Naive thymus-derived CD8-positive, alpha-beta T cell (primary cell): ENCODE data around the gene ATG16L2. TPM values are rescaled to one million over a fixed set of nuclear protein-coding genes. Genes with fewer than 3 reads are reported as not detected.
A peak's percentile ranks its signal among the peaks of the same experiment; 100 is the strongest.

ENCODE experiments used
- ATAC-seq, 2 donors: fragments of 150-1000 bp; cut with Tn5 transposase in 1 of 2; sonication (Bioruptor Pico), chemical (Tn5 transposase) in 1 of 2; 1 replicate in 1 of 2; 2 replicates in 1 of 2; pipeline ENCODE4 v1.10.0; 2021; ENCODE audit warnings: mild to moderate bottlenecking in 2 of 2, moderate library complexity in 2 of 2
- POLR2A ChIA-PET: fragments of 350-600 bp; sonication (Branson Sonifier 250); formaldehyde crosslinking; loops from one replicate; lab custom pipeline; 2021; ENCODE audit warnings: antibody characterized with exemption; lab: Charles Lee
- DNase-seq, 10 donors: peaks; one replicate each; pipeline versions ENCODE4 v3.0.0 to v3.0.0-alpha.2; 2020 to 2022
- H3K27ac Mint-ChIP-seq, 10 donors: one replicate each; pipeline ENCODE4 v1.8.0; 2020 to 2022; ENCODE audit warnings: mild to moderate bottlenecking in 10 of 10, mixed read lengths in 10 of 10, moderate library complexity in 4 of 10, inconsistent platforms in 1 of 10
- H3K27me3 Mint-ChIP-seq, 5 donors: one replicate each; pipeline ENCODE4 v1.8.0; 2021 to 2022; ENCODE audit warnings: mixed read lengths in 5 of 5
- H3K36me3 Mint-ChIP-seq, 3 donors: one replicate each; pipeline ENCODE4 v1.8.0; 2020 to 2022; ENCODE audit warnings: mixed read lengths in 3 of 3, mild to moderate bottlenecking in 2 of 3, inconsistent platforms in 1 of 3
- H3K4me1 Mint-ChIP-seq, 4 donors: one replicate each; pipeline ENCODE4 v1.8.0; 2021 to 2022; ENCODE audit warnings: mixed read lengths in 4 of 4
- H3K4me3 Mint-ChIP-seq, 10 donors: one replicate each; pipeline ENCODE4 v1.8.0; 2020 to 2022; ENCODE audit warnings: mild to moderate bottlenecking in 10 of 10, mixed read lengths in 10 of 10, moderate library complexity in 6 of 10, inconsistent platforms in 1 of 10
- H3K9me3 Mint-ChIP-seq, 9 donors: one replicate each; pipeline ENCODE4 v1.8.0; 2020 to 2022; ENCODE audit warnings: mixed read lengths in 9 of 9, mild to moderate bottlenecking in 3 of 9, inconsistent platforms in 1 of 9, moderate library complexity in 1 of 9
- polyA plus RNA-seq, 3 donors: library from polyadenylated mRNA; unstranded; fragments of 300-500 nt; fragmentation: Illumina TruSeq; gene quantifications; one replicate each; pipeline ENCODE4 v1.2.3, GENCODE V29; 2021
- total RNA-seq, 8 experiments: library from RNA in 2 of 8; stranded (reverse) in 2 of 8; gene quantifications; one replicate each; pipeline ENCODE4 v1.2.3 and lab custom pipeline; 2021 to 2026

ATG16L2 gene
- total and polyA plus RNA-seq, 5 experiments from 2014 or later: 9.9 to 157 (median 12.1) TPM

- POLR2A ChIA-PET: no interaction called here
- no peaks in the 10 kb centered on the region for H3K36me3 Mint-ChIP-seq
- H3K9me3 Mint-ChIP-seq: no peaks in the 10 kb centered on the region
- peaks cover 12 to 19% (median 13%) of the 10 kb centered on the region in 4 donors for H3K4me1 Mint-ChIP-seq
- ATAC-seq: no peak
- no peak overlapping the region for H3K4me3 Mint-ChIP-seq
- DNase-seq: no peak
- no peaks in the 10 kb centered on the region for H3K27me3 Mint-ChIP-seq
- no peak overlapping the region for H3K27ac Mint-ChIP-seq
These were observed 39.7 kb upstream of the ATG16L2 start for GRCh38 chr11:72774499-72774898.

- ATAC-seq: no peak
- H3K27me3 Mint-ChIP-seq: no peaks in the 10 kb centered on the region
- H3K4me1 Mint-ChIP-seq: peaks cover 21 to 23% (median 21%) of the 10 kb centered on the region in 4 donors
- no peaks in the 10 kb centered on the region for H3K9me3 Mint-ChIP-seq
- POLR2A ChIA-PET: interaction anchor here (0.6 kb wide), 1 partner anchor 13 kb away, joined by 3 read pairs; no protein-coding TSS in a partner anchor
- H3K27ac Mint-ChIP-seq: peak overlapping the region in 5 of 10 donors; percentile 4 to 24 (median 12)
- no peaks in the 10 kb centered on the region for H3K36me3 Mint-ChIP-seq
- no peak for DNase-seq
- H3K4me3 Mint-ChIP-seq: no peak overlapping the region
These were observed 38.7 kb upstream of the ATG16L2 start for GRCh38 chr11:72775288-72776110.

GRCh38 chr11:72776117-72776843, 37.9 kb upstream of the ATG16L2 start:
- Mint-ChIP-seq H3K27ac (peak overlapping the region in 4 of 10 donors; percentile 6 to 71 (median 40)), H3K36me3 (no peaks in the 10 kb centered on the region), H3K4me3 (peak overlapping the region in 2 of 10 donors; percentile 3 to 41), H3K9me3 (no peaks in the 10 kb centered on the region), H3K4me1 (peaks cover 21 to 25% (median 21%) of the 10 kb centered on the region in 4 donors), H3K27me3 (no peaks in the 10 kb centered on the region)
- DNase-seq (no peak), ATAC-seq (no peak)
- POLR2A ChIA-PET: interaction anchor here (0.6 kb wide), 1 partner anchor 14 kb away, joined by 3 read pairs; no protein-coding TSS in a partner anchor

- POLR2A ChIA-PET: no interaction called here
- no peak for ATAC-seq
- H3K4me1 Mint-ChIP-seq: peaks cover 21 to 28% (median 25%) of the 10 kb centered on the region in 4 donors
- H3K27ac Mint-ChIP-seq: peak overlapping the region in 4 of 10 donors; percentile 4 to 71 (median 25)
- DNase-seq: no peak
- peak overlapping the region in 2 of 10 donors; percentile 3 to 41 for H3K4me3 Mint-ChIP-seq
- no peaks in the 10 kb centered on the region for H3K27me3 Mint-ChIP-seq
- H3K36me3 Mint-ChIP-seq: no peaks in the 10 kb centered on the region
- H3K9me3 Mint-ChIP-seq: no peaks in the 10 kb centered on the region
These were observed 37.1 kb upstream of the ATG16L2 start for GRCh38 chr11:72776844-72777754.

- peak overlapping the region in 1 of 10 donors; percentile 24 for H3K4me3 Mint-ChIP-seq
- H3K9me3 Mint-ChIP-seq: no peaks in the 10 kb centered on the region
- H3K36me3 Mint-ChIP-seq: no peaks in the 10 kb centered on the region
- peak overlapping the region in 1 of 10 donors; percentile 44 for H3K27ac Mint-ChIP-seq
- no peak for DNase-seq
- POLR2A ChIA-PET: no interaction called here
- peaks cover 22 to 36% (median 32%) of the 10 kb centered on the region in 4 donors for H3K4me1 Mint-ChIP-seq
- no peaks in the 10 kb centered on the region for H3K27me3 Mint-ChIP-seq
- no peak for ATAC-seq
These were observed 36.4 kb upstream of the ATG16L2 start for GRCh38 chr11:72777755-72778278.

- Mint-ChIP-seq H3K4me1 (peaks cover 18 to 38% (median 34%) of the 10 kb centered on the region in 4 donors), H3K27ac (no peak overlapping the region), H3K9me3 (no peaks in the 10 kb centered on the region), H3K27me3 (no peaks in the 10 kb centered on the region), H3K4me3 (peak overlapping the region in 6 of 10 donors; percentile 14 to 84 (median 74)), H3K36me3 (no peaks in the 10 kb centered on the region)
- ATAC-seq (no peak), DNase-seq (no peak)
- POLR2A ChIA-PET: interaction anchor here (1.0 kb wide), 1 partner anchor 364 kb away, joined by 4 read pairs; no protein-coding TSS in a partner anchor
These were observed 35.4 kb upstream of the ATG16L2 start for GRCh38 chr11:72778535-72779494.

- H3K27ac Mint-ChIP-seq: peak overlapping the region in 6 of 10 donors; percentile 7 to 90 (median 56)
- H3K4me3 Mint-ChIP-seq: peak overlapping the region; percentile 23 to 88 (median 76)
- H3K9me3 Mint-ChIP-seq: no peaks in the 10 kb centered on the region
- H3K27me3 Mint-ChIP-seq: no peaks in the 10 kb centered on the region
- peaks cover 16 to 38% (median 34%) of the 10 kb centered on the region in 4 donors for H3K4me1 Mint-ChIP-seq
- ATAC-seq (no peak), DNase-seq (no peak)
- POLR2A ChIA-PET: interaction anchor here (0.9 to 1.6 kb wide), 3 partner anchors 11 to 363 kb away, joined by 3 to 4 read pairs (median 3); no protein-coding TSS in a partner anchor
- H3K36me3 Mint-ChIP-seq: no peaks in the 10 kb centered on the region
These were observed 34.6 kb upstream of the ATG16L2 start for GRCh38 chr11:72779495-72780128.

- H3K4me3 Mint-ChIP-seq: peak overlapping the region; percentile 23 to 88 (median 78)
- H3K27ac Mint-ChIP-seq: peak overlapping the region in 4 of 10 donors; percentile 7 to 54 (median 19)
- peaks cover 16 to 38% (median 29%) of the 10 kb centered on the region in 4 donors for H3K4me1 Mint-ChIP-seq
- POLR2A ChIA-PET: interaction anchor here (0.9 to 2.2 kb wide), 5 partner anchors 12 to 58 kb away, joined by 3 to 7 read pairs (median 4); partner anchors contain the start of gene ARAP1
- no peak for DNase-seq
- H3K9me3 Mint-ChIP-seq: no peaks in the 10 kb centered on the region
- H3K36me3 Mint-ChIP-seq: no peaks in the 10 kb centered on the region
- ATAC-seq: no peak
- H3K27me3 Mint-ChIP-seq: no peaks in the 10 kb centered on the region
These were observed 33.7 kb upstream of the ATG16L2 start for GRCh38 chr11:72780296-72781062.

GRCh38 chr11:72781063-72781312, 33.2 kb upstream of the ATG16L2 start:
- H3K4me1 Mint-ChIP-seq: peaks cover 16 to 36% (median 29%) of the 10 kb centered on the region in 4 donors
- H3K27me3 Mint-ChIP-seq: no peaks in the 10 kb centered on the region
- H3K27ac Mint-ChIP-seq: peak overlapping the region in 4 of 10 donors; percentile 25 to 80 (median 41)
- H3K36me3 Mint-ChIP-seq: no peaks in the 10 kb centered on the region
- POLR2A ChIA-PET: interaction anchor here (1.2 to 2.2 kb wide), 5 partner anchors 13 to 59 kb away, joined by 3 to 7 read pairs (median 5); partner anchors contain the start of gene ARAP1
- ATAC-seq: no peak
- peak in 1 of 10 donors; percentile 5 for DNase-seq
- H3K4me3 Mint-ChIP-seq: peak overlapping the region; percentile 23 to 87 (median 69)
- no peaks in the 10 kb centered on the region for H3K9me3 Mint-ChIP-seq
